ENCODE measurements around the gene SPAG9. TPM values are rescaled to one million over a fixed set of nuclear protein-coding genes. Genes with fewer than 3 reads are reported as not detected.

SPAG9 gene
- total RNA-seq, 1 experiment from 2014 or later, result 90.5 TPM

- no TSS peak for BruUV-seq (replicated peaks)
- H3K36me3 ChIP-seq (ENCODE audit: low read depth, low read length), result peaks cover 26% of the 10 kb centered on the region; the same call in 1 of the 2 replicates
- ATAC-seq (no peak), DNase-seq (no peak)
- H3K27ac ChIP-seq (ENCODE audit: low read length), result no peak overlapping the region
- no peak overlapping the region for H3K4me3 ChIP-seq (ENCODE audit: low read length)
- no peaks in the 10 kb centered on the region for H3K9me3 ChIP-seq (ENCODE audit: low read length)
- no peak overlapping the region for H3K9ac ChIP-seq (ENCODE audit: low read length)
- no peaks in the 10 kb centered on the region for H3K4me1 ChIP-seq (ENCODE audit: insufficient read depth, low read length)
- ChIA-PET POLR2A (ENCODE audit: unreplicated experiment) (no interaction called here), CTCF (no interaction called here)
- H4K20me1 ChIP-seq (ENCODE audit: low read length), result no peaks in the 10 kb centered on the region
- H3K4me2 ChIP-seq (ENCODE audit: low read length), result no peak overlapping the region
- H3K9me2 ChIP-seq (replicated peaks; ENCODE audit: low read length), result no peaks in the 10 kb centered on the region
- H3F3A ChIP-seq (ENCODE audit: low read length, unreplicated experiment), result no peaks in the 10 kb centered on the region
- TF ChIP-seq EZH2 (IDR thresholded peaks at IDR 0.05; ENCODE audit: low read length, unreplicated experiment) (no peak), EZH2phosphoT487 (IDR thresholded peaks at IDR 0.05; ENCODE audit: borderline replicate concordance, low read length) (no peak)
- TF ChIP-seq, protein P1, sequence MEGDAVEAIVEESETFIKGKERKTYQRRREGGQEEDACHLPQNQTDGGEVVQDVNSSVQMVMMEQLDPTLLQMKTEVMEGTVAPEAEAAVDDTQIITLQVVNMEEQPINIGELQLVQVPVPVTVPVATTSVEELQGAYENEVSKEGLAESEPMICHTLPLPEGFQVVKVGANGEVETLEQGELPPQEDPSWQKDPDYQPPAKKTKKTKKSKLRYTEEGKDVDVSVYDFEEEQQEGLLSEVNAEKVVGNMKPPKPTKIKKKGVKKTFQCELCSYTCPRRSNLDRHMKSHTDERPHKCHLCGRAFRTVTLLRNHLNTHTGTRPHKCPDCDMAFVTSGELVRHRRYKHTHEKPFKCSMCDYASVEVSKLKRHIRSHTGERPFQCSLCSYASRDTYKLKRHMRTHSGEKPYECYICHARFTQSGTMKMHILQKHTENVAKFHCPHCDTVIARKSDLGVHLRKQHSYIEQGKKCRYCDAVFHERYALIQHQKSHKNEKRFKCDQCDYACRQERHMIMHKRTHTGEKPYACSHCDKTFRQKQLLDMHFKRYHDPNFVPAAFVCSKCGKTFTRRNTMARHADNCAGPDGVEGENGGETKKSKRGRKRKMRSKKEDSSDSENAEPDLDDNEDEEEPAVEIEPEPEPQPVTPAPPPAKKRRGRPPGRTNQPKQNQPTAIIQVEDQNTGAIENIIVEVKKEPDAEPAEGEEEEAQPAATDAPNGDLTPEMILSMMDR (conservative IDR thresholded peaks at IDR 0.05; ENCODE audit: low read depth, low read length), result no peak
- H3K79me2 ChIP-seq (ENCODE audit: low read length), result no peaks in the 10 kb centered on the region
- H3K27me3 ChIP-seq (ENCODE audit: low read length), result no peaks in the 10 kb centered on the region
- intact Hi-C loops (cut with micrococcal nuclease), result no loop called here
- H2AFZ ChIP-seq (ENCODE audit: low read length), result no peak overlapping the region
These were observed 152.9 kb downstream of the SPAG9 start for GRCh38 chr17:50967795-50968194.

DNA sequence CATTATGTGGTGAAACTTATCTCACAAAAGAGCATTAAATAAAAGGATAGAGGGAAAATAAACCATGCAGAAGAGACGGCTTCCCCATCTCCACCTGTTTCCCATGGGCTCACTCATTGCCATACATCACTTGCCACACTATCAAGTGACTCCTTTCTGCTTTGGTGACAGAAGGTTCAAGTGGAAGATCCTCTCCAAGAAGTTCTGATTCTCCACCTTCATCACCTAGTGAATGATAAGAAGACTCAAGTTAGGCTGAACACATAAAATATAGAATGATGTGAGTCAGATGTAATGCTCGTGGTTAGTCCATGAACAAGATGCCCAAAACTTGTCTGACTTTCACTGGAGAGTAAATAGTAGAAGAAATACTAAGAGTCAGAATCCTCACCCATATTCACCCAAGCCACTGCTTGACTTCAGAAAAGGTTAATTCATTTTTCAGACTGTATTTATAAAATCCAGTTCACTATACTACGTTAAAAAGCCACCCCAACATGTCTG lies 154.5 kb downstream of the SPAG9 start:
- Histone ChIP-seq H3K9me2 (replicated peaks; ENCODE audit: low read length) (no peaks in the 10 kb centered on the region), H3K27me3 (ENCODE audit: low read length) (no peaks in the 10 kb centered on the region), H3K9ac (ENCODE audit: low read length) (no peak overlapping the region), H3K79me2 (ENCODE audit: low read length) (no peaks in the 10 kb centered on the region), H3K4me3 (ENCODE audit: low read length) (no peak overlapping the region), H4K20me1 (ENCODE audit: low read length) (no peaks in the 10 kb centered on the region), H3F3A (ENCODE audit: low read length, unreplicated experiment) (no peaks in the 10 kb centered on the region), H2AFZ (ENCODE audit: low read length) (no peak overlapping the region), H3K9me3 (ENCODE audit: low read length) (no peaks in the 10 kb centered on the region), H3K36me3 (ENCODE audit: low read depth, low read length) (peaks cover 26% of the 10 kb centered on the region; the same call in 1 of the 2 replicates), H3K27ac (ENCODE audit: low read length) (no peak overlapping the region), H3K4me1 (ENCODE audit: insufficient read depth, low read length) (no peaks in the 10 kb centered on the region), H3K4me2 (ENCODE audit: low read length) (no peak overlapping the region)
- no peak for DNase-seq
- TF ChIP-seq EZH2 (IDR thresholded peaks at IDR 0.05; ENCODE audit: low read length, unreplicated experiment) (no peak), EZH2phosphoT487 (IDR thresholded peaks at IDR 0.05; ENCODE audit: borderline replicate concordance, low read length) (no peak)
- TF ChIP-seq, protein P1 (conservative IDR thresholded peaks at IDR 0.05; ENCODE audit: low read depth, low read length), result no peak
- POLR2A ChIA-PET (ENCODE audit: unreplicated experiment), result no interaction called here
- intact Hi-C loops (cut with micrococcal nuclease), result no loop called here
- no peak for ATAC-seq
- no TSS peak for BruUV-seq (replicated peaks)
- CTCF ChIA-PET, result no interaction called here

DNA sequence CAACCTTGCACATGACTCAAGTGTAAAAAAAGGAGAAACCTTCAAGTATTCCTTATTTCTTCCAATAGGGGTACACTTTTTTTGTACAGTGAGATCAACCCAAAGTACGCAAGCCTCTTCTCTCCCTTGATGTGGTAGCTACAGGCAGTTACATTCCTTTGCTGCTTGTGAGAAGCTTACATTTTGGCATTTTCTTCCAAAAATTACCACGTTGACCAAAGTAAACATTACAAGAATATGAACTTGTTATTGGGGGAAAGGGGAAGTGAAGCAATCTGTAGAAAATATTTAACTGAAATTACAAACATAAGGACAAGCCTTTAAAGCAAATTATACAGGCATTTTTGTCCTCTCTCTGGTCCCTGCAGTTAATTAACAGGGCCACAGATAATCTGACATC lies 157.5 kb downstream of the SPAG9 start:
- Histone ChIP-seq H3K9me3 (ENCODE audit: low read length) (no peaks in the 10 kb centered on the region), H3K9me2 (replicated peaks; ENCODE audit: low read length) (no peaks in the 10 kb centered on the region), H3K27ac (ENCODE audit: low read length) (no peak overlapping the region), H3F3A (ENCODE audit: low read length, unreplicated experiment) (no peaks in the 10 kb centered on the region), H2AFZ (ENCODE audit: low read length) (no peak overlapping the region), H4K20me1 (ENCODE audit: low read length) (no peaks in the 10 kb centered on the region), H3K9ac (ENCODE audit: low read length) (no peak overlapping the region), H3K79me2 (ENCODE audit: low read length) (no peaks in the 10 kb centered on the region), H3K4me3 (ENCODE audit: low read length) (no peak overlapping the region), H3K27me3 (ENCODE audit: low read length) (no peaks in the 10 kb centered on the region), H3K4me1 (ENCODE audit: insufficient read depth, low read length) (no peaks in the 10 kb centered on the region), H3K4me2 (ENCODE audit: low read length) (no peak overlapping the region), H3K36me3 (ENCODE audit: low read depth, low read length) (peaks cover 19% of the 10 kb centered on the region; the same call in 1 of the 2 replicates)
- DNase-seq (no peak), ATAC-seq (no peak)
- intact Hi-C loops (cut with micrococcal nuclease), result loop anchor here (5.0 kb wide), 1 partner anchor 49 kb away; no protein-coding TSS in a partner anchor
- BruUV-seq (replicated peaks), result no TSS peak
- POLR2A ChIA-PET (ENCODE audit: unreplicated experiment), result no interaction called here
- CTCF ChIA-PET, result no interaction called here
- TF ChIP-seq EZH2phosphoT487 (IDR thresholded peaks at IDR 0.05; ENCODE audit: borderline replicate concordance, low read length), result no peak
- TF ChIP-seq, protein P1 (conservative IDR thresholded peaks at IDR 0.05; ENCODE audit: low read depth, low read length), result no peak
- TF ChIP-seq EZH2 (IDR thresholded peaks at IDR 0.05; ENCODE audit: low read length, unreplicated experiment), result no peak
